GM19468 (cell line): ENCODE measurements around the gene MR1.
"Not testable (repeated sequence)": the region's sequence is repeated elsewhere in the genome, so short reads cannot be mapped to it uniquely, and the experiment has no call there.

Experiments
- ATAC-seq: cut with Tn5 transposase; IDR thresholded peaks from one replicate; pipeline ENCODE4 v1.9.1; 2021; ENCODE audit warnings: mild to moderate bottlenecking, moderate library complexity, moderate number of reproducible peaks; ENCODE audit not compliant: unreplicated experiment; ENCODE audit errors: extremely low read depth

Gene MR1

GRCh38 chr1:181028196-181028595 is 5.6 kb upstream of the MR1 start:
- no peak for ATAC-seq

- no peak for ATAC-seq
Observed at GRCh38 chr1:181028615-181029014, 5.2 kb upstream of the MR1 start.

GRCh38 chr1:181032535-181032934 is 1.2 kb upstream of the MR1 start:
- no peak for ATAC-seq

GRCh38 chr1:181033128-181033798 is 520 bp upstream of the MR1 start:
- no peak for ATAC-seq

- ATAC-seq = not testable (repeated sequence)
Observed at GRCh38 chr1:181035210-181035609, 1.4 kb downstream of the MR1 start.

GRCh38 chr1:181036107-181036836 is 2.5 kb downstream of the MR1 start:
- no peak for ATAC-seq

GRCh38 chr1:181037386-181037785 is 3.6 kb downstream of the MR1 start:
- no peak for ATAC-seq

GRCh38 chr1:181038399-181038873 is 4.7 kb downstream of the MR1 start:
- peak; percentile 20 for ATAC-seq

GRCh38 chr1:181040284-181040865 is 6.6 kb downstream of the MR1 start:
- no peak for ATAC-seq

GRCh38 chr1:181043025-181043888 is 9.5 kb downstream of the MR1 start:
- ATAC-seq = no peak

- ATAC-seq = peak; percentile 75
Observed at GRCh38 chr1:181044449-181044966, 10.7 kb downstream of the MR1 start.

GRCh38 chr1:181045946-181046345 is 12.2 kb downstream of the MR1 start:
- not testable (repeated sequence) for ATAC-seq

- ATAC-seq = no peak
Observed at GRCh38 chr1:181049378-181049777, 15.6 kb downstream of the MR1 start.

- no peak for ATAC-seq
Observed at GRCh38 chr1:181050922-181051321, 17.1 kb downstream of the MR1 start.

GRCh38 chr1:181056560-181056959 is 22.8 kb downstream of the MR1 start:
- ATAC-seq = no peak

- ATAC-seq = no peak
Observed at GRCh38 chr1:181057079-181057478, 23.3 kb downstream of the MR1 start.

- ATAC-seq = no peak
Observed at GRCh38 chr1:181059435-181059834, 25.7 kb downstream of the MR1 start.

GRCh38 chr1:181060066-181060465 is 26.3 kb downstream of the MR1 start:
- ATAC-seq = no peak

- not testable (repeated sequence) for ATAC-seq
Observed at GRCh38 chr1:181060947-181061346, 27.2 kb downstream of the MR1 start.

- ATAC-seq = no peak
Observed at GRCh38 chr1:181061487-181061886, 27.7 kb downstream of the MR1 start.
